GM23248 (cell line): ENCODE data around the gene SUSD3.
"Not testable (repeated sequence)": the region's sequence is repeated elsewhere in the genome, so short reads cannot be mapped to it uniquely, and the experiment has no call there.

Source experiments
- EZH2 ChIP-seq: fragments of 200-600 bp; sonication (generic); IDR thresholded peaks from 2 replicates; pipeline ENCODE4 v1.6.1; 2018; ENCODE audit warnings: antibody characterized with exemption, mild to moderate bottlenecking; ENCODE audit not compliant: insufficient read depth, poor library complexity, severe bottlenecking
- EZH2phosphoT487 ChIP-seq: fragments of 200-600 bp; sonication (generic); IDR thresholded peaks from 2 replicates; pipeline ENCODE4 v1.6.1; 2018; ENCODE audit warnings: antibody characterized with exemption, moderate library complexity, mild to moderate bottlenecking, low read depth; ENCODE audit not compliant: insufficient read depth

- TF ChIP-seq EZH2, EZH2phosphoT487: not testable (repeated sequence)
Observed at GRCh38 chr9:93117521-93117920, 59.0 kb downstream of the SUSD3 start.
